GM18508 (cell line): ENCODE results near the gene CADM1.

Experiments used
- ATAC-seq: cut with Tn5 transposase; IDR thresholded peaks from one replicate; pipeline ENCODE4 v1.9.1; 2021; ENCODE audit warnings: moderate number of reproducible peaks; ENCODE audit not compliant: insufficient read depth, unreplicated experiment

The CADM1 gene

GRCh38 chr11:115409691-115410220 is 94.5 kb downstream of the CADM1 start:
- ATAC-seq = no peak

- ATAC-seq = no peak
These were observed 95.0 kb downstream of the CADM1 start for GRCh38 chr11:115409116-115409670.

GRCh38 chr11:115408036-115408921 is 95.9 kb downstream of the CADM1 start:
- ATAC-seq = no peak

- ATAC-seq = no peak
These were observed 96.7 kb downstream of the CADM1 start for GRCh38 chr11:115407496-115407895.

- no peak for ATAC-seq
These were observed 97.8 kb downstream of the CADM1 start for GRCh38 chr11:115406404-115406803.

GRCh38 chr11:115398333-115399080 is 105.7 kb downstream of the CADM1 start:
- no peak for ATAC-seq

GRCh38 chr11:115396533-115396932 is 107.7 kb downstream of the CADM1 start:
- ATAC-seq = no peak

GRCh38 chr11:115393950-115394349 is 110.3 kb downstream of the CADM1 start:
- no peak for ATAC-seq

GRCh38 chr11:115391598-115391997 is 112.6 kb downstream of the CADM1 start:
- no peak for ATAC-seq

GRCh38 chr11:115391160-115391559 is 113.1 kb downstream of the CADM1 start:
- no peak for ATAC-seq

- ATAC-seq = no peak
These were observed 113.8 kb downstream of the CADM1 start for GRCh38 chr11:115390441-115390840.

- ATAC-seq = no peak
These were observed 114.4 kb downstream of the CADM1 start for GRCh38 chr11:115389790-115390189.

- no peak for ATAC-seq
These were observed 119.0 kb downstream of the CADM1 start for GRCh38 chr11:115385226-115385625.

- ATAC-seq = no peak
These were observed 120.0 kb downstream of the CADM1 start for GRCh38 chr11:115384236-115384635.

GRCh38 chr11:115383431-115383830 is 120.8 kb downstream of the CADM1 start:
- ATAC-seq = no peak

GRCh38 chr11:115379528-115379927 is 124.7 kb downstream of the CADM1 start:
- peak; percentile 75 for ATAC-seq

GRCh38 chr11:115378557-115378956 is 125.7 kb downstream of the CADM1 start:
- no peak for ATAC-seq

- ATAC-seq = no peak
These were observed 126.3 kb downstream of the CADM1 start for GRCh38 chr11:115377882-115378296.

GRCh38 chr11:115368616-115369015 is 135.6 kb downstream of the CADM1 start:
- no peak for ATAC-seq

- ATAC-seq = no peak
These were observed 137.4 kb downstream of the CADM1 start for GRCh38 chr11:115366826-115367225.

- ATAC-seq = no peak
These were observed 138.3 kb downstream of the CADM1 start for GRCh38 chr11:115365907-115366306.
